ENCODE results near the gene ACVR1B.

The ACVR1B gene

DNA sequence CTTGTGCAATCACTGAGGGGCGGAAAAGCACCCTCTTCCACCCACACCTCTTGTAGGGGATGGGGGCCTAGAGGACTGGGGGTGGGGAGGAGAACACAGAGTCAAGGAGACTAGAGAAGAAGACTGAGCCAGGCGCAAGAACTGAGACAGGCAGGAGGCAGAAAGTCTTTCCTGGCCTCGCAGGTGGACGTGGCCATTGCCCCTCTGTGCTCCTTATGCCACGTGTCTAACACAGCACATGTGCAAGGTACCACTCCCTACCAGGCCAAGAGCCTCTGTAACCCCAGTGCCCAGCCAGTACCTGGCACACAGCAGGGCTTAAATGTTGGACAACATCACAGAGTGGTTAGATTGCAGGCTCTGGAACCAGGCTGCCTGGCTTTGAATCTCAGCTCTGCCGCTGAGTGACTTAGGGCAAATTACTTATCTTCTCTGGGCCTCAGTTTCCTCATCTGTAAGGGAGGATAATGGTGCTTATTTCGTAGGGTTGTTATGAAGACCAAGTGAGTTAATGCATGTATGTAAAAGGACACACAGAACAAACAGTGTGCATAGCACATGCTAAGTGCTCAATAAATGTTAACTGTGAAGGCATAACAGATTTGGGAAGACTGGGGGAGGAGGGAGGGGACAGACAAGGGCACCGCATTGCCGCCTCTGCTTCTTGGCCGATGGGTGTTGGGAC is 53.9 kb downstream of the ACVR1B start:
- TF ChIP-seq, protein P1, sequence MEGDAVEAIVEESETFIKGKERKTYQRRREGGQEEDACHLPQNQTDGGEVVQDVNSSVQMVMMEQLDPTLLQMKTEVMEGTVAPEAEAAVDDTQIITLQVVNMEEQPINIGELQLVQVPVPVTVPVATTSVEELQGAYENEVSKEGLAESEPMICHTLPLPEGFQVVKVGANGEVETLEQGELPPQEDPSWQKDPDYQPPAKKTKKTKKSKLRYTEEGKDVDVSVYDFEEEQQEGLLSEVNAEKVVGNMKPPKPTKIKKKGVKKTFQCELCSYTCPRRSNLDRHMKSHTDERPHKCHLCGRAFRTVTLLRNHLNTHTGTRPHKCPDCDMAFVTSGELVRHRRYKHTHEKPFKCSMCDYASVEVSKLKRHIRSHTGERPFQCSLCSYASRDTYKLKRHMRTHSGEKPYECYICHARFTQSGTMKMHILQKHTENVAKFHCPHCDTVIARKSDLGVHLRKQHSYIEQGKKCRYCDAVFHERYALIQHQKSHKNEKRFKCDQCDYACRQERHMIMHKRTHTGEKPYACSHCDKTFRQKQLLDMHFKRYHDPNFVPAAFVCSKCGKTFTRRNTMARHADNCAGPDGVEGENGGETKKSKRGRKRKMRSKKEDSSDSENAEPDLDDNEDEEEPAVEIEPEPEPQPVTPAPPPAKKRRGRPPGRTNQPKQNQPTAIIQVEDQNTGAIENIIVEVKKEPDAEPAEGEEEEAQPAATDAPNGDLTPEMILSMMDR (IDR thresholded peaks at IDR 0.05), result no peak

DNA sequence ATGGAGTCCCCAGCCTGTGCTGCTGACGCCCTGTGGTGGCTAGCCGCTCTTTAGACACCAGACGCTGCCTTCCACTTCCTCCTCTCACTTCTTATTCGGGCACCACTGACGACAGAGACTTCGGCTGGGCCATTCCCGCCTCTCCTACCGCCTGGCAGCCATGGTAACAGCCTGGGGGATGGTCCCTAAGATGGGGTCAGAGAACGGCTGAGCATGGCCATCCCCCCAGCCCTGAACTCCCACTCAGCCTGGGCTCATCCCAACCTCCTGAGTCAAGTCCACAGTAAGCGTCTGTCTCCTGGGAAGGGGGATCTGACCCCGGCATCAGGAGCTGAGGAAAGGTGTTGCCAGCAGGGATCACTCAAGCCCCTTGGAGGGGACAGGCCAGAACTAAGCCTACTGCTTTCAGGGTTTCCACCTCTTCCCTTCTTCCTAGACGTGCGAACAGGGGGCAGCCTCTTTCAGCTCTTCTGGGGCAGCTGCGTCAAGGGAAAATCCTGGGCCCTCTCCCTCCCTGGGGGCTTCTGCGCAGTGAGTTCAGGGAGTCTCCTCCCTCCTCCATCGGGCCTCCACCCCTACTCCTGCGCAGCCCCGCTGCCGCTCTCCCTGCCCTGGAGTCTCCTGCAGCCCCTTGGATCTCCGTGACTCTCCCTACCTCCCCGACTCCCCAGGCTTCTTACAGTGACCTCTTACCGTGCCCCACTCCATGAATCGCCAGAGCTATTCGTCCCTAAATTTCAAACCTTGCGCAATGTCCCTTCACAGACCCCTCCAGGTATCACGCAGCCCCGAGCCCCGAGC is 54.6 kb downstream of the ACVR1B start:
- TF ChIP-seq, protein P1 (IDR thresholded peaks at IDR 0.05), result no peak

DNA sequence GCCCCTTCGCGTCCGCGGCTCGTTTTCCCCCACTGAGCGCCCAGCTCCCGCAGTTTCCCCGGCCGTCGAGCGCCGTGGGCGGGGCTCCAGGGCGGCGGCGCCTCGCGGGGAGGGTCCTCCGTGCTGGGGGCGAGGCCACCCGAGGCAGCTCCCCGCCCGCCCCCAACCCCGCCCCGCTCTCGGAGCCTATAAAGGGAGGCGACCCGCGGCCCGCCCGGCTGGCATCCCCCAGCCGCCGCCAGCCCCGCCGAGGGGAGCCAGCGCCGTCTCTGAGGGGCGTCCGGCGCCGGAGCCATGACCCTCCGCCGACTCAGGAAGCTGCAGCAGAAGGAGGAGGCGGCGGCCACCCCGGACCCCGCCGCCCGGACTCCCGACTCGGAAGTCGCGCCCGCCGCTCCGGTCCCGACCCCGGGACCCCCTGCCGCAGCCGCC is 55.2 kb downstream of the ACVR1B start, which contains the start of gene TAMALIN:
Gene TAMALIN (plus strand): TSS at position 221 of the 432 bp plus-strand sequence. CDS start 74 bp downstream, at position 295.
- TF ChIP-seq, protein P1 (IDR thresholded peaks at IDR 0.05), result no peak

DNA sequence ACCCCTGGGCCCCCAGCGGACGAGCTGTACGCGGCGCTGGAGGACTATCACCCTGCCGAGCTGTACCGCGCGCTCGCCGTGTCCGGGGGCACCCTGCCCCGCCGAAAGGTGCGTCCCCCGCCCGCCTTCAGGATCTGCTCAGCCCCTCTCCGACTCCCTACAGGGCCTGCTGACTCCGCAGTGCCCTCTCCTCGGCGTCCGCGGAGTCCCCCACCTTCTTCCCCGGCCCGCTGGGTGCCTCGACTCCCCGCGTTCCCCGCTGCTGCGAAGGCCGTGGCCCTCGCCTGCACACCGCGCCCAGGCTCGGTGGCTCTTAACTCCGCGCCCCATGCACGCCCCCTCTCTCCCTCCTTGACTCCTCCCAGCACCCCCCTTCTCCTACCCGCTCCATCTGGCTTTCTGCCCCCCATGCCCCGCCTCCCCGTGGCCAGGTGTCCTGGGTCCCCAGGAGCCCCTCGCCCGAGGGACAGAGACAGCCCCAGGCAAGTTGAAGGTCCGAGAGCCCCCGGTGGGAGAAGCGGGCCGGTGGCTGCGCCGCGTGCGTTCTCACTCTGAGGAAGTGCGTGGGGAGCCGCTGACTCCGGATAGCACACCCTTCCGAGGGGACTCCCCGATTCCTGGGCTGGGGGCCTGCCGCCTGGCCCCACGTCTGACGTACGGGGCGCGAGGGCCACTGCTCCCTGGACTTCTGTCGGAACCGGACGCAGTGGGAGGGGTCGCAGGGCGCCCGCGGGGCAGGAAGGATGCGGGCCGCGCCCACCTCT is 55.8 kb downstream of the ACVR1B start:
- TF ChIP-seq, protein P1 (IDR thresholded peaks at IDR 0.05), result no peak

DNA sequence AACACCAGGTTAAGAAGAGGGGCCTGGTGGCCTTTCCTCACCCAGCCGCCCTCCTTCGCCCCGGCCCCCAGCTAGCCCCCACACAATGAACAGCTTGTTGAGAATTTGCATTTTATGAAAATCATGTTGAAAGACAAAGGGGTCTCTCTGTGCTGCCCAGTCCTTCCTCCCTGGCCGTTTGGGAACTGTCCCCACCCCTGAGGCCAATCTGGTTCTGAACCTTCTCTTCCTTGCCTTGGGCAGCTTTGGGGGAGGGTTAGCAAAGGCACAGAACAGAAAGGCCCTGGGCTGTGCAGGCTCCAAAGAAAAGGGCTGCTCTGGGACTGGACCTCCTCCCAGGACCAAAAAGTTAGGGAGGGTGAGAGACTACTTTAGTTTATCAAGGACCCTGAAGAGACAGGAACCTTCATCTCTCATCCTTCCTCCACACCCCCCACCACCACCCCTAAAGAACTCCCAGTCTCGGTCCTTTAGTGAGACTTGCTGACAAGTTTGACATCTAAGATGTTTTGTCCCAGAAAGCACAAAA is 56.5 kb downstream of the ACVR1B start:
- TF ChIP-seq, protein P1 (IDR thresholded peaks at IDR 0.05), result no peak

DNA sequence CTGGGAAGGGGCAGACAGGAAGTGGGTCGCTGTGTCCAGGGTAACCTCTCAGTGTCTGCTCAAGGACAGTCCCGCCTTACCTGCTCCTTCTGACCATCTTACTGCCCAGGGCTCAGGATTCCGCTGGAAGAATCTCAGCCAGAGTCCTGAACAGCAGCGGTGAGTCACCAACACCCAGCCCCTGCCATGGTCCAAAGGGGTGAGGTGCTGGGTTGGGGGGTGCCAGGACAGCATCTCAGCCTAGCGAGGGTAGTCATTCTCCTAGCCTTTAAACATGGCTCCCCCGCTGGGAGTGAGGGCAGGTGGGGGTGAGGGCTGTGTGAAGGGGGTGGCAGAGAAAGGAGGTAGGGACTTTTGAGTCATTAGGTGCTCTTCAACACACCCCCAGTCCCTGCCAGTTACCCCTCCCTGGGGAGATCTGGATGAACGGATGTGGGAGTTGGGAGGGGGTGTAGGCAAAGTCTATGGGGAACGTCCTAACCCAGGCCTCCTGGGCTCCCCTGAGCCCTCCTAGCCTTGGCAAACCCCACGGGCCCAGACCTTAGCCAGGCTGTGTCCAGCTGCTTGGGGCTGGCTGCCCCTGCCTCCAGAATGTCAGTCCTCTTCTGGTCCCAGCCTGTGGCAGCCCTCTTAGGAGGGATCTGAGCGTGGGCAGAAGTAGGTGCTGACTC is 57.7 kb downstream of the ACVR1B start:
- TF ChIP-seq, protein P1 (IDR thresholded peaks at IDR 0.05), result no peak

Measured in LNCAP (cell line).